Stimulated activated CD4-positive, alpha-beta T cell treated with anti-CD3 and anti-CD28 coated beads, Interleukin-1b, Interleukin-23, amount 100 ng/mL, for 4 hours (primary cell): ENCODE data around the gene SLC26A11.
A peak's percentile ranks its signal among the peaks of the same experiment; 100 is the strongest.
"Not testable (repeated sequence)": the region's sequence is repeated elsewhere in the genome, so short reads cannot be mapped to it uniquely, and the experiment has no call there.

Source experiments
- DNase-seq, 2 donors: peaks; one replicate each; pipeline ENCODE4 v3.0.0-alpha.2; 2020; ENCODE audit warnings: low read depth in 2 of 2

SLC26A11 gene

DNA sequence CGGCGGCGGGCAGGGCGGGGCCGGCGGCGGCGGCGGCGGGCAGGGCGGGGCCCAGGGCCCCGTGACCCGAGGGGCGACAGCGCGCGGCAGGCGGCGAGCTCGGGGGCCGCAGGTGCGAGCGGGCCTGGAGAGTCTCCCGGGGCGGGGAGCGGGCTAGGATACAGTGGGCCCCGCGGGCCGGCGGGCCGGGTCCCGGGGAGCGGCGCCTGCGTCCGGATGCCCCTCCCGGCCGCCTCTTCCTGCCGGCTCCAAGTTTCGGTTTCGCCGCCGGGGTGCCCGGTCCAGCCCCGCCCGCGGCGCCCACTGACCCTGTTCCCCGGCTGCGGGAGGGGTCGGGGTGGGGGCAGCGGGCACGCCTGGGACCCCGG is 40.5 kb downstream of the SLC26A11 start, which contains the start of gene RNF213:
RNF213 (plus strand) TSS at position 62 of the 368 bp plus-strand sequence. CDS start 2,830 bp downstream, outside the sequence.
- peak in 1 of 2 donors; percentile 46 for DNase-seq

DNA sequence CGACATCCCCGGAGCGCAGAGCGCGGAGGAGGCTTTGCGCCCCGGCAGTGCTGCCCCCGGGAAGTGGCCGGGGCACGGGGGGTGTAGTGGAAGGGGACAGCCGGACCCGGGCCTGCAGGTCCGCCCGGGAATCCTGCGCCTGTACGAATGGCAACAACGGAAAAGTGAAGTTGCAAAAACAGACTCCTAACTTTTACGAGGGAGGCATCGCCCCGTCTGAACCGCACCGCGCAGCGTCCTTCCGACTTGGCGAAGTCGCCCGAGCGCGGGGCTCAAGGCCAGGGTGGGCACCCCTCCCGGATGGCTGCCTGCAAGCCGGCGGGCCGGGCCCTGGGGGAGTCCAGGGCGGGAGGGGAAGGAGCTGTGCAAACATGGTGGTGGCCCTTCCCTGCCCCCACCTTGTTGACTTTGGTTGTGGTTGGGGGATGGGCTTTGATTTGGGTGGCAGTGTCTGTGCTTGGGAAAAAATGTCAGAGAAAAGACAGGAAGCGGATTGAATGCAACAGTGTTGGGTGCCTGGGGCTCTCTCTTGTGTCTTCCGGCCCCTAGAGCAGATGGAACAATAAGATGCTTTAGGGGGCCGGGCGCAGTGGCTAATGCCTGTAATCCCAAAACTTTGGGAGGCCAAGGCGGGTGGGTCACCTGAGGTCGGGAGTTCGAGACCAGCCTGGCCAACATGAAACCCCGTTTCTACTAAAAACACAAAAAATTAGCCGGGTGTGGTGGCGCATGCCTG is 41.1 kb downstream of the SLC26A11 start:
- DNase-seq, result peak in 1 of 2 donors; percentile 39

DNA sequence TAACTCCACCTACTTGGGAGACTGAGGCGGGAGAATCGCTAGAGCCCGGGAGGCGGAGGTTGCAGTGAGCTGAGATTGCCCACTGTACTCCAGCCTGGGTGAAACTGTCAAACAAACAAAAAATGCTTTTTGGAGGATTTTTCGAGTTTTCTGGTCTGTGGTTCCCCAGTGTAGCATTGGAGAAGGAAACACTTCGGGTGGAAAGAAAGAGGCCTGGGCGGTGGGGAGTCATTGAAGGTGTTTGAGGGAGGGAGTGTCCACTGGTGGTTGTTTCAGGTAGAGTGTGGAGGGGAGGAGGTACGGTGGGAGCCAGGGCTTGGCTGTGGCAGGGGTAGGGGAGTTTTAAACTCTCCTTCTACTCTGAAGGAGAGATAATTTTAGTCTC is 41.7 kb downstream of the SLC26A11 start:
- DNase-seq, result no peak

DNA sequence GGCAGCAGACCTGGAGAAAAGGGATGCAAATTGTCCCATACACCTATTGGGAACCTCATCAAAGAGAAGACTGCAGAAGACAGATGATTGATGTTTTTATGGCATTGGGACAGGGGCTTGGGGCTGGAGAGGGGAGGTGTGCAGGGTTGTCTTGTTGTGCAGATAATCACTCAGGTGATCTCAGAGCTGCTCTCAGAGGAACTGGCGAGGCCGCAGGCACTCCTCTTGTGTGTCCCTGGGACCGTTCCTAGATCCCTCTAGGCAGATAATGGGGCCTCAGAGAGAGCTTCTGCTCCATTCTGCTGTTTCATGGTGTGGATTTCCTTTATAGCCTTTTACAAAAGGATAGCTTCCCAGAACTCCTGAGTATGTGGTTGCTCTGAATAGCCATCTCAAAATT is 42.1 kb downstream of the SLC26A11 start:
- DNase-seq, result no peak

DNA sequence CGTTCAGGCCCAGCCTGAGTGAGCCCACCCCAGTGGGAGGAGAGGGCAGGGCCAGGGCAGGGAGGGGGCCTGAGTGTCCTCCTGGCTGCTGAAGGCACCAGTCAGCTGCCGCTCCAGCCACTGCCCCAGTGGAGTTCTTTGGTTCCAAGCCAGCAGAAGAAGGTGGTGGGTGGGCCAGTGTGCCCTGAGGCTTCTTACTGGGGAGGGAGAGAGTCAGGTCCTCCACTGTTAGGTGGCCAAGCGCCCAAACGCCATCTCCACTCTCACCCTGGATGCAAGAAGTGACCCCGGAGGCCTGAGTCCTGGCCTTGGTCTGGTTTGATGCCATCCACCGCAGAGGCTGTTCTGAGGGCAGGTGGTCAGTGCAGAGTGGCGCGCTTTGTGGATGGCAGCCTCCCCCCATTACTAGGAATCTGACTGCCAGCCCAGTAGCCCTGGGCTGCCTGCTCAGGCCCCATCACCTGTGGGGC is 42.6 kb downstream of the SLC26A11 start:
- no peak for DNase-seq

DNA sequence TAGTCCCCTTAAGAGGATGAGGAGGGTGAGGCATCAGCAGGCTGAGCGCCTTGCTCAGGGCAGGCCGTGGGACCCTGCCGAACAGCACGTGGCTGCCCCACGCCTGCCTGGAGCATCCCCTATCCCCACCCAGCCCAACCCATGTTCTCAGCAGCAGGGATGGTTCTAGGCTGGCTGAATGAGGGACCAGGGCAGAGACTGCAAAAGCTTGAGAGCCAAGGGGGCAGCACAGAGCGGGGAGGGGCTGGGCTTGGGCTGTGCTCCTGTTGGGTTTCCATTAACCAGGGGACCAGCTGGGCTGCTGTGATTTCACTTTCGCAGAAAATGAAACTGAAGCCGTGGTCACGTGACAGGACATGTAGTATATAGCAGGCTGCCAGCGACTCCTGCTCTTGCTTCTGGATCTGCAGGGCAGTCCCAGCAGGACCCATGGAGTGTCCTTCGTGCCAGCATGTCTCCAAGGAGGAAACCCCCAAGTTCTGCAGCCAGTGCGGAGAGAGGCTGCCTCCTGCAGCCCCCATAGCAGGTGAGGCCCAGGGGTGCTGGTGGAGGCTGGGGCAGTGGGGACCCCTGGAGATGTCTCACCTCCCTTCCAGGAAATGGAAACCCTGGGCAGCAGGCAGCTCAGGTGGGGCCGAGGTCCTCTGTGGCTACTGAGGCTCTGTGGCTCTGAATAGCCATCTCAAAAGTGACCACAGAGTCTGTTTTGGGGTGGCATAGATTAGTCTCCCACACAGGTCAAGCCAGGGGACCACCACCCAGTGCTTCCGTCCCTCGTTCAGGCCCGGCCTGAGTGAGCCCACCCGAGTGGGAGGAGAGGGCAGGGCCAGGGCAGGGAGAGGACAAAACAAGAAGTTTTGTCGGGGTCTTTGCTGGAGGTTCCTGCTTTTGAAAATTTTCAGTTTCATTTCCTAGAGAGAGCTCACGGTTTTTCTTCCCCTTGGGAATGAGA is 43.3 kb downstream of the SLC26A11 start:
- DNase-seq, result peak; percentile 64 to 82

DNA sequence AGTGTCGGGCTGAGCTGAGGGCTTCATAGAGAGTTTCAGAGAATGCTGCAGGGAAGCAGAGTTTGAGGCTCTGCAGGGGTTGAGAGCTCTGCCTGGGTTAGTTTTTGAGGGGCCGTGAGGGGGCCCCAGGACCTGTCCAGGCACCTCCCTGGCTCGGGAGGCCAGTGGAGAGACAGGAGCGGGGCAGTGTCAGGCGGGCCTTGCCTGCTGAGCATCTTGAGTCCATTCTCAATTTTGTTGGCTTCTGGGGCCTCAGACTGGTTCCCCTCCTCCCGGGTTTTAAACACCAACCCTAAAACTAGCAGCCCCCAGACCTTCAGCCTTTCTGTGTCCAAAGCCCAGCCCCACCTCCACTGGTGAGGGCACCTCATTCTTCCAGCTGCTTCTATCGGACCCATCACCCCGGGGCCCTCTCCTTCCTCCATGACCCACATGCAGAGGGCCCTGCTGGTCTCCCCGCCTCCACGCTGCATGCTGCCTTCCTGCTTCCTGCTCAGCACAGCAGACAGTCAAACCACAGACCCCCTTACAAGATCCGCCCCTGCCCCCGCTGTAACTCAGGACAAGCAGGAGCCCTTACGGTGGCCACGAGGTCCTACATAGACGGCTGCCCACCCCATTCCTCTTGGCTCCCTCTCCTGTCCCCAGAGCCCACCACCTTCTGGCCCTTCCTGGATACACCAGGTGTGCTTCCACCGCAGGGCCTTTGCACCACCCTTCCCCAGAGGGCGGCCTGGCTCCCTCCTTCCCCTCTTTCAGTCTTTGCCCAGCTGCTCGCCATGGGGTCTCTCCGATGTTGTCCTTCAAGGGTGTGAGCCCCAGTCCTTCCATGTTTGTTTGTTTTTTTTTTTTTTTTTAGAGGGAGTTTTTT is 44.2 kb downstream of the SLC26A11 start:
- DNase-seq, result peak in 1 of 2 donors; percentile 38

DNA sequence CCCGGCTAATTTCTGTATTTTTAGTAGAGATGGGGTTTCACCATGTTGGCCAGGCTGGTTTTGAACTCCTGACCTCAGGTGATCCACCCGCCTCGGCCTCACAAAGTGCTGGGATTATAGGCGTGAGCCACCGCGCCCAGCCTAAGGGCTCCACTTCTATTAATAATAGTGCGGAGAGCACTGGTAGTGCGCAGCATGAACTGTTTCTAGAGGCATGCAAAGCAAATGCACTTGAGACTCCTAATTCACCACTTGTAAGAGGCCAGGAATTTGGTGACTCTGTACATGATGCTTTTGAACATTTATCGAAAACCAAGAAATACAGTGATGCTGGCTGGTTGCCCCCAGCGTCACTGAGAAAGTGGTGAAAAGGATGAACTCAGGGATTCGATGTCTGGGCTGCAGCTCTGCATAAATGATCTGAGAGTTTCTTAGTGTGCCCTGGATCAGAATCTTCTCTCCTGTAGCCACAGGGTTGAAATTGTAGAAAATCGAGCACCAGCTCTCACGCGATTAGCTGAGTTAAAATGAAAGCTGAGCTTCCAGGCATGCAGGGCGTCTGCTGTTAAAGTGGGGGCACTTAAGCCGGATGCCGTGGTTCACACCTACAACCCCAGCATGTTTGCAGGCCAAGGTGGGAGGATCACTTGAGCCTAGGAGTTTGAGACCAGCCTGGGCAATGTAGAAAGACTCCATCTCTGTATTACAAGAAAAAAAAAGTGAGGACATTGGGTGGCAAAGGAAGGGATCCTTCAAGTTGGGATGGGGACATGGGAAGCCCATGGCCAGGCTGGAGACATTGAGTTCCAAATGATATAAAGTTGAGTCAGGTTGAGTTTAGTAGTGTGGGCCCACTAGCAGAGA is 45.2 kb downstream of the SLC26A11 start:
- peak in 1 of 2 donors; percentile 39 for DNase-seq

DNA sequence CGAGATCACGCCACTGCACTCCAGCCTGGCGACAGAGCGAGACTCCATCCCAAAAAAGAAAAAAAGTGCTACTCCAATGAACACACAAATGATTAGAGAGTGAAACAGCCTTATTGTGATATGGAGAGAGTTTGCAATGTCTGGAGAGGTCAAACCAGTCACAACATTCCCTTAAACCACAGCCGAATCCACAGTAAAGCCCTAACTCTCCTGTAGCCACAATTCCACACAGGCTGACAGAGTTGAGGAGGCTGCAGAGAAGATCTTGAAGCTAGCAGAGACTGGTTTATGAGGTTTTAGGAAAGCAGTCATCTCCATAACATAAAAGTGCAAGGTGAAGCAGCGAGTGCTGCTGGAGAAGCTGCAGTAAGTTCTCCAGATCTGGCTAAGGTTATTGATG is 47.2 kb downstream of the SLC26A11 start:
- no peak for DNase-seq

DNA sequence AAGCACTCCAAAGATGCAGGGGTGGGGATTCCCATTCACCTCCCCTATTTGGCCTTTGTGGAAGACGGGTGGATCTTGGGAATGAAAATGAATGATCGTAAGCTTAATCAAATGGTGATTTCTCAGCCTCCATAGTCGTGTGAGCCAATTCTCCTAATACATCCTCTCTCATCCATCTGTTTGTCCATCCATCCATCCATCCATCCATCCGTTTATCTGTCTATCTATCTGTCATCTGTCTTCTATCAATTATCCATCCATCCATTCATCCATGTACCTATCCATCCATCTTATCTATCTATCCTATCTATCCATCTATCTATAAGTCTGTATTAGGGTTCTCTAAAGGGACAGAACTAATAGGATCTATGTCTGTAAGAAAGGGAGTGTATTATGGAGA is 48.2 kb downstream of the SLC26A11 start:
- DNase-seq, result no peak

DNA sequence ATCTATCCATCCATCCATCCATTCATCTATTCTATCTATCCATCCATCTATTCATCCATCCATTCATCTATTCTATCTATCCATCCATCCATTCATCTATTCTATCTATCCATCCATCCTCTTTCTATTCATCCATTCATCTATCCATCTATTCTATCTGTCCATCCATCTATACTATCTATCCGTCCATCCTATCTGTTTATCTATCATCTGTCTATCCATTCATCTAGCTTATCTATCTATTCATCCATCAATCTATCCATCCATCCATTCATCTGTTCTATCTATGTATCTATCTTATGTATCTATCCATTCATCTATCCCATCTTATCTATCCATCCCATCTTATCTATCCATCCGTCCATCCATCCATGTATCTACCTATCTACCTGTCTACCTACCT is 49.2 kb downstream of the SLC26A11 start:
- DNase-seq, result no peak

DNA sequence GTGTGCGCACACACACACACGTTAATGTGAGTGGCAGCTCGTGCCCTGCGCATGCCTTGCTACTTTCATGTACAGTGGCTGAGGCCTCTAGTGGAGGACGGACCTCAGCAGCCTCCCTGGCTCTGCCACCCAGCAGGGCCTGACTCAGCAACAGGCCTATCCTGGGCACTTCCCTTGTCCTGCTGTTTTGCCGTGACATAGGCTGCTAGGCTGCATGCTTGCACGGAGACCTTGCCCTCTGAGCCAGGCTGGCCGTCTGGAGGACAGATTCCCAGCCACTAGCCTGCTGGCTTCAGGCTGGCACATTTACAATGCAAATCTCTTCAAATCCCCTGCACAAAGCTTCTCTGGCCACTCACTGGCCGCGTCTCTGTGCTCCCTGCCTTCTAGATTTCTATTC is 49.9 kb downstream of the SLC26A11 start:
- DNase-seq, result no peak

DNA sequence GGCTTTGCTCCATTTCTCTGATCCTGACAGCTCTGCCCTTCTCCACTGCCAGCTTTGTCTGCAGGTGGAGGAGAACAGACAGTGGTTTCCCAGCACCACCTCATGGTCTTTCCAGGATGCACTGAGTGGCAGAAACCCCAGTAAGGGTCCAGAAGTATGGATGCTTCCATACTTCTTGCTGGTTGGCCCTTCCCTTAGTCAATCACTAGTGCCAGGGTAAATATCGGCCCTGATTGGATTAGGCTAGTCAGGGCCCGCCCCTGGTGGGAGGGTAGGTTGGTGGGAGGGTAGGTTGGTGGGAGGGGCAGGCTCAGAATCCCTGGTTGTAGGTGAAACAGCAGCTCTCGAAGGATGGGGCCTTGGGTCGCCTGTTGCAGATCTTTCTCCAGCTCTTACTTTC is 50.6 kb downstream of the SLC26A11 start:
- DNase-seq, result peak in 1 of 2 donors; percentile 51

DNA sequence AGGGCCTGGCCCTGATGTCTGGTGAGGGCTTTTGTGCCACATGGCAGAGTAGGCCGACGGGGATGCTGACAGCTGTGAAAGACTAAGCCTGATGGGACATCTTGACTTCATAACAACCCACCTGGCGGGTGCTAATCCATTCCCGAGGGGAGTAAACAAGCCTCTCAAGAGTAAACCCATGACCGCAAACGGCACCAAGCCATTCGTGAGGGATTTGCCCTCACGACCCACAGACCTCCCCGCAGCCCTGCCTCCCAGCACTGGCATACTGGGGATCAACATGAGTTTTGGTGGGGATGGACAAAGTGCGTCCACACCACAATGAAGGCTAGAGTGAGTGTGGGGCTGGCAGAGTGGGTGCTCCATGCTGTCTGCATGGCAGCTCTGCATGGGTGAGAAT is 52.1 kb downstream of the SLC26A11 start:
- no peak for DNase-seq

DNA sequence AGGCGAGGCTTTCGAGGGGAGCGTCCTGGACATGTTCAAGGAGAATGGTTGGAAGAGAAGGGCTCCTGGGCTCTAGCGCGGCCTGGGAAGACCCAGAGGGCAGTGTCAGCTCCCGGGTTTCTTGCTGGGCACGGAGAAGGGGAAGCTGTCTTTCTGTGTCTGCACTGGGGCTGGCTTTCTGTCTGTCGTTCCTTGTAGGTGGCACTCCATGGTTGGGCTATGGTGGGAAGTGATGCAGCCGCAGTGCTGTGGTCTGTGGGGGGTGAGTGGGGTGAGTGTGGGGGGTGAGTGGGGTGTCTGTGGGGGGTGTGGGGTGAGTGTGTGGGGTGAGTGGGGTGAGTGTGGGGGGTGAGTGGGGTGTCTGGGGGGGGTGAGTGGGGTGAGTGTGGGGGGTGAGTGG is 54.1 kb downstream of the SLC26A11 start:
- DNase-seq, result no peak

DNA sequence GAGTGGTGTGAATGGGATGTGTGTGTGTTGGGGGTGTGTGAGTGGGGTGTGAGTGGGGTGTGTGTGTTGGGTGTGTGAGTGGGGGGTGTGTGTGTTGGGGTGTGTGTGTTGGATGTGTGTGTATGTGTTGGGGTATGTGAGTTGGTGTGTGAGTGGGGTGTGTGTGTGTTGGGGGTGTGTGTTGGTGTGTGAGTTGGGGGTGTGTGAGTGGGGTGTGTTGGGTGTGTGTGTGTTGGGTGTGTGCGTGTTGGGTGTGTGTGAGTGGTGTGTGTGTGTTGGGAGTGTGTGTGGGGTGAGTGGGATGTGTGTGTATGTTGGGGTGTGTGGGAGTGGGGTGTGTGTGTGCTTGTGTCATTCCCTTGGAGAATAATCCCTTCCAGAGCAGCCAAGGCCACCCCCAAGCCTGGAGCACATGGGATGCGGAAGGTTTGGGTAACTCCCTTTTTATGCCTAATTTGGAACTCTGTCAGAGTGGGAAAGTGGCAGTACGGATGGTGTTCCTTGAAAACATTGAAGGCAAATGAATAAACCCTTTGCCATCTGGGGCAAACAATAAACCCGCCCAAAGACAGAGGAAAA is 54.7 kb downstream of the SLC26A11 start:
- DNase-seq, result no peak

DNA sequence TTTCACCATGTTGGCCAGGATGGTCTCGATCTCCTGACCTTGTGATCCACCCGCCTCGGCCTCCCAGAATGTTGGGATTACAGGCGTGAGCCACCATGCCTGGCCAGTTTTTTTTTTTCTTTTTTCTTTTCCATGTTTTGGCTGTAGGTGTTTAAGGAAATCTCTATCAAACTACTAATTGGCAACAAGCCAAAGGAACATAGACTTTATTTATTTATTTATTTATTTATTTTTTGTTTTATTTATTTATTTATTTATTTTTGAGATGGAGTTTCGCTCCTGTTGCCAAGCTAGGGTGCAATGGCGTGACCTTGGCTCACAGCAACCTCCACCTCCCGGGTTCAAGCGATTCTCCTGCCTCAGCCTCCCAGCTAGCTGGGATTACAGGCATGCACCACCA is 55.6 kb downstream of the SLC26A11 start:
- DNase-seq, result not testable (repeated sequence)

DNA sequence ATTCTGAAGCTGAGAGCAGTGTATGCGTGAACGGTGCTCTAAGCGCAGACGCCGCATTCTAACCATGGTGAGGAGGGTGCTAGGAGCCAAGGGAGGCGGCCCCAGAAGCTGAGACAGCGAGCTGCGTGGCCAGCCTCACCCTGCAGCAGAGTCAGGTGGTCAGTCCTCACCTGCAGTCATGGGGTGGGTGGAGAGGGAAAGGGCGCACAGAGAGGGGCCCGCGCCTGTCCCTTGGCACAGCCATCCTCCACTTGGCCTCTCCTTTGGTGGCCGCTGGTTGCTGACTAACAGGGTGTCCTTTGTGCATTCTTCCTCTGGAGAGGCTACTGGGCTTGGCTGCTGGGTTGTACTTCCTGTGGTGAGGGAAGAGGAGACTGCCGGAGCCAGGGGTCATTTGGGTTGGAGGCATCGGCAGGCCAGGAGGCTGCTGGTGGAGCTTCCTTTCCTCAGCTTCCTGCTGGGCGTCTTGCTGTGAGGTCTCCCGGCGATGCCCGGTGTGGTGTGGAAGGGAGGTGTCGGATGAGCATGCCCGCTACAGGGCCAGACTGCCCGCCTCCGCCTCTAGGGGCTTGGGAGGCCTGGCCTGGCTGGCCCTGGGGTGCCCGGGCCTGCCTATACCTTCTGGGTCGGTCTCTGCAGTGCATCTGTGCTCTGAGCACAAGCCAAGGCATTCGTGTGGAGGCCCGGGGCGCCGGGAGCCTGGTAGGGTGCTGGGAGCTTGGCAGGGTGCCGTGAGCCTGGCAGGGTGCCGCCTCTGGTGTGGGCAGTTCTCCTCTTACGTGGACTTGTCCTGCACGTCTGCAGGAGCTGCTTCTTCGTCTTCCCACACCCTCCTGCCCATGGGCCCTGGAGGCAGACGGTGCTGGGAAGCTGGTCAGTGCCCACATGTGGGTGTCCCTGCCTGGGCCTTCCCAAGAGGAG is 57.8 kb downstream of the SLC26A11 start:
- no peak for DNase-seq

DNA sequence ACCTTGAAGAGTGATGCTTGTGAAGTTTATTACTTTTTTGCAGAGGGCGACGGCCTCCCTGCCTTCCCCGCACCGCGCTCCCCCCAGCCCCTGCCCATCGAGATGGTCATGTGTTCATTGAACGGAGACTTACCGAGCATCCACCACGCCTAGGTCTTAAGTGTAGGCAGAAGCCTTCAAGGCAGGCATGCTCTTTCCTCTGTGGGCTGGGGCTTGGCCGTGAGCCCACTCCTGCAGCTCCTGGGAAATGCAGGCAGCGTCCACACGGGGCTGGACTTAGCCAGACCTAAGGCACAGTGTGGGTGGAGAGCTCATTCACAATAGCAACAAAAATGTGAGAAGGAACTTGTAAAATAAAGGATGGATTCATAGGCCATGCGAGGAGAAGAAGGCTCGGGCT is 59.7 kb downstream of the SLC26A11 start:
- no peak for DNase-seq
